Heart left ventricle (tissue), 13 donors: ENCODE results near the gene LEUTX.

Experiments used
- CTCF ChIP-seq, 12 donors: fragments of 200-600 bp; sonication (generic) in 4 of 12; IDR thresholded peaks; one replicate each; pipeline versions ENCODE4 v1.5.0 to v1.8.0; 2018 to 2022; ENCODE audit warnings: antibody characterized with exemption in 12 of 12, mild to moderate bottlenecking in 5 of 12
- POLR2A ChIP-seq, 2 donors: fragments of 450-650 bp; IDR thresholded peaks; one replicate each; pipeline ENCODE4 v1.6.1; 2017; ENCODE audit warnings: antibody characterized with exemption in 2 of 2, mild to moderate bottlenecking in 2 of 2, moderate library complexity in 2 of 2
- donor health status: ischemic (EF 13 %, LVEDD 7.1; RV severe dilation, severe dysfunction).
- donor health status: DM: no; HTN: yes; CAD: no.
- donor health status: DM: no; HTN: no; CAD: no.
- donor health status: ischemic (EF 25% LVEDD 6.9; RV normal size, moderate dysfunction).
- donor health status: ischemic (EF 25% LVEDD 5.7; RV mildly dilated, moderate dysfunction).
- donor health status: ischemic (EF 35%, LVEDD 5.7; RV mildly dilated, moderate dysfunction).
- donor health status: nonischemic (EF 11% LVEDD 7.7; RV severe dilation, severe dysfunction).
- donor health status: DM: yes; HTN: yes; CAD: no.
- donor health status: PGD.
- donor health status: ischemic (EF 29% LVEDD 5.4; RV normal size, mild dysfunction).
- donor health status: nonischemic (EF 23%, LVEDD 6.1; RV moderate dilation, normal function).

- no peak for TF ChIP-seq CTCF (IDR thresholded peaks at IDR 0.05)
- no peak for TF ChIP-seq POLR2A (IDR thresholded peaks at IDR 0.05)
These were observed 26.3 kb upstream of the LEUTX start for GRCh38 chr19:39752390-39752789.
